Astrocyte of the cerebellum (primary cell): Measurements from ENCODE around the gene PAF1.

ENCODE experiments used
- DNase-seq: peaks from one replicate; pipeline ENCODE4 v3.0.0-alpha.2; 2011; ENCODE audit warnings: low read depth
- H3K4me3 ChIP-seq: 2 replicates; pipeline ENCODE4 v1.5.1; 2011; ENCODE audit warnings: mild to moderate bottlenecking, low read depth, low read length, moderate library complexity
- in situ Hi-C: cut with HindIII; loops from 2 replicates; pipeline ENCODE4 v1.10.0; 2017; ENCODE audit warnings: low sequenced_read_pairs
- TF ChIP-seq, protein P1 (sequence below): IDR thresholded peaks from 2 replicates; pipeline ENCODE4 v1.5.1; 2012; ENCODE audit warnings: low read length, low read depth, moderate library complexity, mild to moderate bottlenecking; ENCODE audit errors: missing control alignments

Gene PAF1

GRCh38 chr19:39336483-39336882 lies 54.4 kb downstream of the PAF1 start:
- DNase-seq: no peak
- no peak overlapping the region for H3K4me3 ChIP-seq
- TF ChIP-seq, protein P1, sequence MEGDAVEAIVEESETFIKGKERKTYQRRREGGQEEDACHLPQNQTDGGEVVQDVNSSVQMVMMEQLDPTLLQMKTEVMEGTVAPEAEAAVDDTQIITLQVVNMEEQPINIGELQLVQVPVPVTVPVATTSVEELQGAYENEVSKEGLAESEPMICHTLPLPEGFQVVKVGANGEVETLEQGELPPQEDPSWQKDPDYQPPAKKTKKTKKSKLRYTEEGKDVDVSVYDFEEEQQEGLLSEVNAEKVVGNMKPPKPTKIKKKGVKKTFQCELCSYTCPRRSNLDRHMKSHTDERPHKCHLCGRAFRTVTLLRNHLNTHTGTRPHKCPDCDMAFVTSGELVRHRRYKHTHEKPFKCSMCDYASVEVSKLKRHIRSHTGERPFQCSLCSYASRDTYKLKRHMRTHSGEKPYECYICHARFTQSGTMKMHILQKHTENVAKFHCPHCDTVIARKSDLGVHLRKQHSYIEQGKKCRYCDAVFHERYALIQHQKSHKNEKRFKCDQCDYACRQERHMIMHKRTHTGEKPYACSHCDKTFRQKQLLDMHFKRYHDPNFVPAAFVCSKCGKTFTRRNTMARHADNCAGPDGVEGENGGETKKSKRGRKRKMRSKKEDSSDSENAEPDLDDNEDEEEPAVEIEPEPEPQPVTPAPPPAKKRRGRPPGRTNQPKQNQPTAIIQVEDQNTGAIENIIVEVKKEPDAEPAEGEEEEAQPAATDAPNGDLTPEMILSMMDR: no peak
- in situ Hi-C loops: no loop called here
